Naive thymus-derived CD4-positive, alpha-beta T cell (primary cell): ENCODE data around the gene ZNF423. TPM values are rescaled to one million over a fixed set of nuclear protein-coding genes. Genes with fewer than 3 reads are reported as not detected.

ENCODE experiments used
- ATAC-seq: fragments of 150-1000 bp; cut with Tn5 transposase; 2 replicates; pipeline ENCODE4 v1.10.0; 2021; ENCODE audit warnings: mild to moderate bottlenecking, moderate library complexity
- CTCF ChIA-PET: fragments of 350-600 bp; sonication (Branson Sonifier 250); formaldehyde crosslinking; loops from one replicate; lab custom pipeline; 2021; ENCODE audit warnings: antibody characterized with exemption; lab: Charles Lee
- POLR2A ChIA-PET: fragments of 350-600 bp; sonication (Branson Sonifier 250); formaldehyde crosslinking; loops from one replicate; lab custom pipeline; 2021; ENCODE audit warnings: antibody characterized with exemption, inconsistent platforms; lab: Charles Lee
- DNase-seq, 9 donors: peaks; one replicate each; pipeline versions ENCODE4 v3.0.0 to v3.0.0-alpha.2; 2020 to 2022; ENCODE audit warnings: mixed read lengths in 1 of 9
- H3K27ac ChIP-seq: one replicate; pipeline ENCODE4 v1.7.0; 2013; ENCODE audit warnings: mild to moderate bottlenecking, low read depth, low read length, moderate library complexity
- H3K27me3 ChIP-seq, 2 donors: one replicate each; pipeline ENCODE4 v1.7.0; 2013; ENCODE audit warnings: low read length in 2 of 2, mild to moderate bottlenecking in 2 of 2, moderate library complexity in 2 of 2; ENCODE audit not compliant: control insufficient read depth in 2 of 2, insufficient read depth in 2 of 2
- H3K36me3 ChIP-seq, 3 experiments: 1 replicate in 2 of 3; 2 replicates in 1 of 3; pipeline ENCODE4 v1.7.0; 2013; ENCODE audit warnings: low read length in 3 of 3, mild to moderate bottlenecking in 3 of 3, moderate library complexity in 1 of 3; ENCODE audit not compliant: insufficient read depth in 3 of 3, control insufficient read depth in 2 of 3
- H3K4me1 ChIP-seq, 2 donors: one replicate each; pipeline ENCODE4 v1.7.0; 2013; ENCODE audit warnings: low read length in 2 of 2, mild to moderate bottlenecking in 2 of 2, moderate library complexity in 1 of 2; ENCODE audit not compliant: control insufficient read depth in 2 of 2, insufficient read depth in 2 of 2
- H3K4me3 ChIP-seq: 2 replicates; pipeline ENCODE4 v1.7.0; 2013; ENCODE audit warnings: mild to moderate bottlenecking, low read length
- H3K9me3 ChIP-seq, 3 experiments: 1 replicate in 2 of 3; 2 replicates in 1 of 3; pipeline ENCODE4 v1.7.0; 2013; ENCODE audit warnings: low read length in 3 of 3; ENCODE audit not compliant: control insufficient read depth in 2 of 3
- H3K27ac Mint-ChIP-seq, 9 donors: one replicate each; pipeline ENCODE4 v1.8.0; 2020 to 2022; ENCODE audit warnings: mixed read lengths in 9 of 9, mild to moderate bottlenecking in 8 of 9, moderate library complexity in 5 of 9, inconsistent platforms in 2 of 9
- H3K27me3 Mint-ChIP-seq, 5 donors: one replicate each; pipeline ENCODE4 v1.8.0; 2021 to 2022; ENCODE audit warnings: mixed read lengths in 5 of 5, mild to moderate bottlenecking in 1 of 5
- H3K36me3 Mint-ChIP-seq, 5 donors: one replicate each; pipeline ENCODE4 v1.8.0; 2020 to 2022; ENCODE audit warnings: mixed read lengths in 5 of 5, mild to moderate bottlenecking in 3 of 5, inconsistent platforms in 1 of 5
- H3K4me1 Mint-ChIP-seq, 7 donors: one replicate each; pipeline ENCODE4 v1.8.0; 2020 to 2022; ENCODE audit warnings: mixed read lengths in 7 of 7, mild to moderate bottlenecking in 3 of 7, inconsistent platforms in 1 of 7
- H3K4me3 Mint-ChIP-seq, 10 donors: one replicate each; pipeline ENCODE4 v1.8.0; 2020 to 2022; ENCODE audit warnings: mild to moderate bottlenecking in 10 of 10, mixed read lengths in 10 of 10, moderate library complexity in 6 of 10, inconsistent platforms in 2 of 10
- H3K9me3 Mint-ChIP-seq, 11 donors: one replicate each; pipeline ENCODE4 v1.8.0; 2020 to 2022; ENCODE audit warnings: mixed read lengths in 11 of 11, mild to moderate bottlenecking in 4 of 11, inconsistent platforms in 1 of 11, moderate library complexity in 1 of 11
- intact Hi-C, 2 donors: fragments of 100-400 bp; cut with micrococcal nuclease; formaldehyde crosslinking; loops; one replicate each; pipeline ENCODE4 v1.15.1; 2023
- polyA plus RNA-seq, 2 donors: library from polyadenylated mRNA; unstranded; fragments of 300-500 nt; fragmentation: Illumina TruSeq; gene quantifications; one replicate each; pipeline ENCODE4 v1.2.3, GENCODE V29; 2021
- total RNA-seq, 6 experiments: library from RNA in 5 of 6; stranded (reverse) in 5 of 6; gene quantifications; 1 replicate in 5 of 6; 2 replicates in 1 of 6; pipeline ENCODE4 v1.2.3 and lab custom pipeline; 2021 to 2026

Gene ZNF423
- total and polyA plus RNA-seq, 7 experiments from 2014 or later = not detected

DNA sequence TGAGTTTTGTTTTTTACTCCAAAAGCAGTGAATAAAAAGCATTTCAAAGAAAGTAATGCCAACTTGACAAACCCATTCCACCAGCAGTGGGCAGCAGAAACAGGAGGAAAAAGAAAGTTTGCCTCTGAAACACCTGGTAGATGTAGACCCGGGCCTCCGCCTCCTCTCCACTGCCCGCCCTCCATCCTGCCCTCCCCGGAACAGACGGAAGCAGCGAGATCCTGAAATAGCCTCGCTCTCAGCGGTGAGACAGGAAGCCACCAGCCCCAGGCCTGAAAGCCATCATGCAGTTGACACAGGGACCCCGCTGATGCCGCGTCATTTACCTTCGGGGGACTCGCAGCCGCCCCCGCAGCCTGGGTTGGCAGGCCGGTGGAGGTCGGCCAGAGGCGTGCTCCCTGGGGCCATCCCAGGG lies 414.5 kb downstream of the ZNF423 start:
- Mint-ChIP-seq H3K36me3 (no peaks in the 10 kb centered on the region), H3K9me3 (no peaks in the 10 kb centered on the region), H3K27ac (peak overlapping the region; percentile 73 to 97 (median 92)), H3K4me1 (peaks cover 15 to 45% (median 29%) of the 10 kb centered on the region in 7 donors), H3K4me3 (peak overlapping the region; percentile 53 to 87 (median 73)), H3K27me3 (peaks cover 0 to 6% (median 0%) of the 10 kb centered on the region in 5 donors)
- Histone ChIP-seq H3K4me3 (peak overlapping the region; percentile 19), H3K27me3 (no peaks in the 10 kb centered on the region), H3K9me3 (no peaks in the 10 kb centered on the region), H3K4me1 (peaks cover 9 to 25% of the 10 kb centered on the region in 2 donors), H3K36me3 (no peaks in the 10 kb centered on the region), H3K27ac (peak overlapping the region; percentile 75)
- peak; percentile 90 for ATAC-seq
- CTCF ChIA-PET = interaction anchor here (1.8 kb wide), 1 partner anchor 151 kb away, joined by 13 read pairs; no protein-coding TSS in a partner anchor
- intact Hi-C loops = loop anchor here (1.0 to 10.0 kb wide), 8 partner anchors 22 to 583 kb away; partner anchors contain the start of genes ZNF423 (in 2 of the 2) and CNEP1R1 (in 1 of the 2)
- POLR2A ChIA-PET = no interaction called here
- DNase-seq = peak; percentile 23 to 87 (median 83)

DNA sequence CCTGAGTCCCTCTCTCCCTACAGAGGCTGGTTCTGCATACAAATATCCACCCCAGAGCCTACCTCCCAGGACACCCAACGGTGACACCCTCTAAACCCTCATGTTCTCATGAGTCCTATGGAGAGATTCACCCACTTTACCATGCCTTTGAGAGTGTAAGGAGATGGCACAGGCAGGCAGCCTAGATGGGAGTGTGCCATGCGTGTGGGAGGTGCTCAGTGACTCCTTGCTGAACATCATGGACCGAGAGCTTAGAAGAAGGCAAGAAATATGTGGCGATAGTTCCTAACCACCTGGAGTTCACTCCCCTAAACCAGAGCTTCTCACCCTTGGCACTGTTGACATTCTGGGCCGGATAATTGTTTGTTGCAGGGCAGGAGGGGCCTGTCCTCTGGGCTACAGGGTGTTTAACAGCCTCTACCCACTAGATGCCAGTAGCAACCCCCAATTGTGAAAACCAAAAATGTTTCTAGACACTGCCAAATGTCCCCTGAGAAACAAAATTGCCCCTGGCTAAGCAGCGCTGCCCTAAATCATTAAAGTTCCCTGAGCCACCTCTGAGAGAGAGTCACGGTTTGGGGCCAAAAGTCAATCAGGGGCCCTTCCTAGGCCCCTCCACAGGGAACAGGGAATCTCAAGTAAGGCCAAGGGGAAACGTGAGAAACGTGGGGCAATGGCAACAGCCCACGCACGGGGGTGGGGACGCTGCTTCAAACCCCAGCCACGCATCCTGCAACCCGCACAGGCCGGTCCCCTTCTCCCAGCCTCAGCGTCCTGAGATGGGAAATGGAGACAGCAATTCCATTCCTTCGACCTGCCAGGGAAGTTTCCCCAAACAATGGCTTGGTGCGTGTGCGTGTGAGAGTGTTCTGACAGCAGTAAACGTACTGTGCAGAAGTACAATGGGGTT lies 415.5 kb downstream of the ZNF423 start:
- ATAC-seq (no peak), DNase-seq (no peak)
- H3K36me3 Mint-ChIP-seq = no peaks in the 10 kb centered on the region
- Histone ChIP-seq H3K27me3 (no peaks in the 10 kb centered on the region), H3K9me3 (no peaks in the 10 kb centered on the region), H3K36me3 (no peaks in the 10 kb centered on the region), H3K4me3 (no peak overlapping the region), H3K27ac (peak overlapping the region; percentile 75), H3K4me1 (peaks cover 9 to 25% of the 10 kb centered on the region in 2 donors)
- H3K9me3 Mint-ChIP-seq = no peaks in the 10 kb centered on the region
- H3K27ac Mint-ChIP-seq = peak overlapping the region; percentile 46 to 97 (median 92)
- peaks cover 15 to 41% (median 29%) of the 10 kb centered on the region in 7 donors for H3K4me1 Mint-ChIP-seq
- H3K4me3 Mint-ChIP-seq = peak overlapping the region in 7 of 10 donors; percentile 26 to 85 (median 54)
- ChIA-PET CTCF (interaction anchor here (0.6 to 1.8 kb wide), 4 partner anchors 9 to 269 kb away, joined by 3 to 13 read pairs (median 5); no protein-coding TSS in a partner anchor), POLR2A (no interaction called here)
- peaks cover 0 to 4% (median 0%) of the 10 kb centered on the region in 5 donors for H3K27me3 Mint-ChIP-seq
- intact Hi-C loops = loop anchor here (1.0 to 10.0 kb wide), 8 partner anchors 23 to 584 kb away; partner anchors contain the start of genes ZNF423 (in 2 of the 2) and CNEP1R1 (in 1 of the 2)

DNA sequence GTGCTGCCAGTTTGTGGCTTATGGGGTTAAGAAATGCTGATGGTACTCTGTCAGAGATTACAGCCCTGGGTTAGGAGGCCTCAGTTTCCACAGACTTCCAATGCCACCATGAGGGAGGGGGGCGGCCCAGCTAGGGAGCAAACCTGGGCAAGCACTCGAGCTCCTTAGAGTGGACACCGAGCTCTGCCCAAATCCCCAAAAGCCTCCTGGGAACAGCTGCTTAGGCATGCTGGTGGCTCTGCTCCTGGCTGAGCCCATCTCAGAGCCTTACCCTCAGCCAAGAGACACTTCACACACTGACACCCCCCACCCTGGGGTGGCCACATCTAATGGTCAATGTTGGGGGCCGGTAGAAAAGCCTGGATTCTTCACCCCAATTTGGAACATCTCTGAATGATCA lies 416.2 kb downstream of the ZNF423 start:
- no peaks in the 10 kb centered on the region for H3K27me3 ChIP-seq
- ChIA-PET POLR2A (no interaction called here), CTCF (interaction anchor here (1.6 to 1.8 kb wide), 2 partner anchors 9 to 153 kb away, joined by 3 to 13 read pairs; no protein-coding TSS in a partner anchor)
- Mint-ChIP-seq H3K9me3 (no peaks in the 10 kb centered on the region), H3K27me3 (peaks cover 0 to 4% (median 0%) of the 10 kb centered on the region in 5 donors), H3K36me3 (no peaks in the 10 kb centered on the region), H3K27ac (peak overlapping the region in 3 of 9 donors; percentile 33 to 93 (median 92)), H3K4me3 (no peak overlapping the region), H3K4me1 (peaks cover 14 to 38% (median 29%) of the 10 kb centered on the region in 7 donors)
- no peak for ATAC-seq
- H3K4me1 ChIP-seq = peaks cover 9 to 25% of the 10 kb centered on the region in 2 donors
- no peak overlapping the region for H3K4me3 ChIP-seq
- no peaks in the 10 kb centered on the region for H3K9me3 ChIP-seq
- no peak for DNase-seq
- no peak overlapping the region for H3K27ac ChIP-seq
- H3K36me3 ChIP-seq = no peaks in the 10 kb centered on the region
- intact Hi-C loops = loop anchor here (2.0 to 10.0 kb wide), 3 partner anchors 53 to 585 kb away; partner anchors contain the start of genes ZNF423 (in 2 of the 2) and CNEP1R1 (in 1 of the 2)

DNA sequence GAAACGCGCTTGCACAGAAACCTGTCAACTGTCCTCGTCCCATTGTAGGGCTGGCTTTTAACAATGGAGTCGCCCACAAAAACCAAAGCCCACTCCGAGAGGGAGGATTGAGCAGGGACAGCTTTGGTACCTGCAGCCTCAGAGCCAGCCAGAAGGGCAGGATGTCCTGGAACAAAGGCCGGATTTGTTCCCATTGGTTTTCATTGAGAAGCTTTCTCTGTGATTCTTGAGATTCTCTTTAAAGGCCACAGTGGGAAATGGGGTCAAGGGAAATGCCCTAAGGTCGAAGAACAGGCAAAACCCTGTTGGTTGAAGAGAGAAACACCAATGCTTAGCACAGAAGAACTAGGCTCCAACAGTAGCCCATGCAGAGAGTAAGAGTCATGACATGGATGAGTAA lies 416.9 kb downstream of the ZNF423 start:
- POLR2A ChIA-PET = no interaction called here
- H3K4me3 Mint-ChIP-seq = no peak overlapping the region
- H3K27me3 Mint-ChIP-seq = peaks cover 0 to 4% (median 0%) of the 10 kb centered on the region in 5 donors
- Histone ChIP-seq H3K36me3 (no peaks in the 10 kb centered on the region), H3K4me3 (no peak overlapping the region), H3K9me3 (no peaks in the 10 kb centered on the region), H3K4me1 (peaks cover 9 to 25% of the 10 kb centered on the region in 2 donors), H3K27ac (no peak overlapping the region), H3K27me3 (no peaks in the 10 kb centered on the region)
- peaks cover 14 to 32% (median 29%) of the 10 kb centered on the region in 7 donors for H3K4me1 Mint-ChIP-seq
- H3K9me3 Mint-ChIP-seq = no peaks in the 10 kb centered on the region
- ATAC-seq (no peak), DNase-seq (no peak)
- CTCF ChIA-PET = interaction anchor here (1.6 kb wide), 1 partner anchor 10 kb away, joined by 3 read pairs; no protein-coding TSS in a partner anchor
- intact Hi-C loops = no loop called here
- no peaks in the 10 kb centered on the region for H3K36me3 Mint-ChIP-seq
- H3K27ac Mint-ChIP-seq = peak overlapping the region in 1 of 9 donors; percentile 2

Other genes starting within 250 kb of the ZNF423 start
- gene CNEP1R1, start 169.1 kb upstream of the ZNF423 start, total RNA-seq = 10 to 100 TPM; 26.8 to 41.0 (median 34.3) TPM
- 10 to 100 TPM; 11.2 to 12.7 TPM for gene CNEP1R1, start 169.1 kb upstream of the ZNF423 start, polyA plus RNA-seq
- 10 to 100 TPM; 12.5 to 27.5 (median 23.5) TPM for gene HEATR3, start 209.9 kb upstream of the ZNF423 start, total RNA-seq
- 10 to 100 TPM in 1 of 2 donors, 1 to 10 TPM in 1; 5.7 to 10.3 TPM for gene HEATR3, start 209.9 kb upstream of the ZNF423 start, polyA plus RNA-seq